Aorta (tissue), 5 donors: Measurements from ENCODE around the gene IRAK1. TPM values are rescaled to one million over a fixed set of nuclear protein-coding genes. Genes with fewer than 3 reads are reported as not detected.

Source experiments
- ATAC-seq: fragments of 200-7000 bp; cut with Tn5 transposase; one replicate; pipeline ENCODE4 v1.9.1; 2022; ENCODE audit warnings: moderate library complexity; ENCODE audit not compliant: low FRiP score
- DNase-seq, 2 donors: peaks; one replicate each; pipeline ENCODE4 v3.0.0-alpha.2; 2020
- H3K27ac ChIP-seq, 2 donors: one replicate each; pipeline ENCODE4 v1.5.1; 2013; ENCODE audit warnings: low read length in 2 of 2, mild to moderate bottlenecking in 2 of 2, moderate library complexity in 2 of 2, control low read depth in 1 of 2, inconsistent platforms in 1 of 2, low read depth in 1 of 2
- H3K27me3 ChIP-seq, 2 donors: one replicate each; pipeline ENCODE4 v1.6.1; 2013; ENCODE audit warnings: control low read depth in 1 of 2, low read length in 1 of 2, mild to moderate bottlenecking in 1 of 2, moderate library complexity in 1 of 2; ENCODE audit not compliant: insufficient read depth in 2 of 2, control insufficient read depth in 1 of 2
- H3K36me3 ChIP-seq, 2 donors: one replicate each; pipeline ENCODE4 v1.6.1; 2013; ENCODE audit warnings: control low read depth in 1 of 2, low read length in 1 of 2, mild to moderate bottlenecking in 1 of 2; ENCODE audit not compliant: insufficient read depth in 2 of 2, control insufficient read depth in 1 of 2
- H3K4me1 ChIP-seq, 2 donors: one replicate each; pipeline ENCODE4 v1.6.1; 2013; ENCODE audit warnings: low read length in 2 of 2, control low read depth in 1 of 2, mild to moderate bottlenecking in 1 of 2, moderate library complexity in 1 of 2; ENCODE audit not compliant: insufficient read depth in 2 of 2, control insufficient read depth in 1 of 2
- H3K4me3 ChIP-seq, 2 donors: one replicate each; pipeline ENCODE4 v1.5.1; 2013; ENCODE audit warnings: low read length in 2 of 2, control low read depth in 1 of 2, mild to moderate bottlenecking in 1 of 2
- H3K9me3 ChIP-seq: one replicate; pipeline ENCODE4 v1.6.1; 2013; ENCODE audit warnings: mild to moderate bottlenecking, low read length; ENCODE audit not compliant: control insufficient read depth
- WGBS, 2 donors: extraction: QIAGEN DNeasy Blood & Tissue Kit; methylation state at CpG; one replicate each; pipeline ENCODE4 v1.1.7; 2013; 5-methylcytosine and 5-hydroxymethylcytosine counted together
- intact Hi-C, 2 donors: fragments of 100-400 bp; cut with DNase I; formaldehyde crosslinking; loops; one replicate each; pipeline versions ENCODE4 v1.14.2 to v1.15.0; 2022
- polyA plus RNA-seq, 2 donors: library from polyadenylated mRNA; stranded (reverse); fragments of 200-250 nt; gene quantifications; one replicate each; pipeline ENCODE4 v1.2.3, GENCODE V29; 2013
- total RNA-seq, 2 donors: library from RNA; stranded (reverse); fragmentation: NEBNext Ultra II Directional; extraction: Animal tissue kit (Norgen Biotek cat#: 25700); gene quantifications; one replicate each; pipeline ENCODE4 v1.2.1, GENCODE V29; 2021
- donor health status: healthy with polysubstance abuse.
- donor health status: Bipolar disorder and iron deficiency.
- donor health status: DM: no; HTN: no; CAD: no.
- donor health status: DM: no; HTN: no; CAD: no.
- donor health status: DM: yes; HTN: yes; CAD: no.

IRAK1 gene
- total and polyA plus RNA-seq, 4 donors = 45.9 to 78.3 (median 61.4) TPM

DNA sequence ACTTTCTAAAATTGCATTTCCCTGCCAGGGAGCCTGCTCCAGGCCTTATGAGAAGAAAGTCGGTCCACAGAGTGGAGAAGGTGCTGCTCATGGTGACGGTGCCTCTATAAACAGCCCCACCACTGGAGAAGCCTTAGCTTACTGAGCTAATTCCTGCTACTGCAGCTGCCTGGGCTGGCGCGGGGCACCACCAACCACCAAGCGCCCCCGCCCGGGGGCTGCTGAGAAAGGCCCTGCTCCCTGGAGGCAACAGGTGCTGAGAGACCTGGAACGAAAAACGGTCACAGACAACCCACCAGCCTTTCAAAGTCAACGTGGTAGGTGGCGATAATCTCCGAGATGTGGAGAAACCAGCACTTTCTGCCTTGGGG, 51.0 kb downstream of the IRAK1 start:
- peaks cover 0 to 2% of the 10 kb centered on the region in 2 donors for H3K4me1 ChIP-seq
- intact Hi-C loops = no loop called here
- WGBS, 2 donors = 3 to 39% methylated on average over 12 of the region's 12 CpGs
- H3K9me3 ChIP-seq = no peaks in the 10 kb centered on the region
- DNase-seq (peak in 1 of 2 donors; percentile 57), ATAC-seq (no peak)
- no peaks in the 10 kb centered on the region for H3K36me3 ChIP-seq
- H3K27ac ChIP-seq = peak overlapping the region in 1 of 2 donors; percentile 59
- no peaks in the 10 kb centered on the region for H3K27me3 ChIP-seq
- H3K4me3 ChIP-seq = no peak overlapping the region

DNA sequence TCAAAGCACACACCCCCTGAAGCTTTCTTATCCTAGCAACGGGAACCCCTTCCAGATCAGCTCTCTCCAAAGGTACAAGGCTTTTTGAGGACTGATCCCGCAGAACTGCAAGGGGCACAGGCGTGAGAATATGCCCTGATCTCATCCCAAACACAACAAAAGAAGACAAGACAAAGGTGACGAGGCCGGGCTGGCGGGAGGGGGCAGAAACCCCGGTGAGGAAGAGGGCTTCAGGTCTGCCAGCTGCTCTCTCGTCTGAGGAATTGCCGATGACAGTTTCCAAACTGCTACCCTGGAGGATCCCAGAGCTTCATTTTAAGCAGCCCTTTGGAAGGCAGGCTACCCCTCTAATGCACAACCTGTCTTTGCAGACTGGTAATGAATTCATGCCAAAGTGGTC, 51.4 kb downstream of the IRAK1 start:
- Histone ChIP-seq H3K4me1 (no peaks in the 10 kb centered on the region), H3K27me3 (no peaks in the 10 kb centered on the region), H3K36me3 (no peaks in the 10 kb centered on the region), H3K27ac (no peak overlapping the region), H3K4me3 (no peak overlapping the region), H3K9me3 (no peaks in the 10 kb centered on the region)
- DNase-seq = no peak
- 31 to 63% methylated on average over 9 of the region's 9 CpGs for WGBS, 2 donors
- no peak for ATAC-seq
- intact Hi-C loops = no loop called here

GRCh38 chrX:153967536-153968224, 52.0 kb downstream of the IRAK1 start:
- H3K4me3 ChIP-seq = no peak overlapping the region
- no peaks in the 10 kb centered on the region for H3K36me3 ChIP-seq
- intact Hi-C loops = no loop called here
- DNase-seq (peak; percentile 48 to 64), ATAC-seq (no peak)
- no peaks in the 10 kb centered on the region for H3K27me3 ChIP-seq
- WGBS, 2 donors = 63 to 73% methylated on average over 16 of the region's 16 CpGs
- H3K27ac ChIP-seq = peak overlapping the region in 1 of 2 donors; percentile 26
- H3K9me3 ChIP-seq = no peaks in the 10 kb centered on the region
- H3K4me1 ChIP-seq = no peaks in the 10 kb centered on the region

GRCh38 chrX:153966841-153967535, 52.7 kb downstream of the IRAK1 start:
- Histone ChIP-seq H3K27me3 (no peaks in the 10 kb centered on the region), H3K4me1 (no peaks in the 10 kb centered on the region), H3K9me3 (no peaks in the 10 kb centered on the region), H3K36me3 (no peaks in the 10 kb centered on the region), H3K27ac (peak overlapping the region in 1 of 2 donors; percentile 26), H3K4me3 (no peak overlapping the region)
- 67 to 74% methylated on average over 14 of the region's 14 CpGs for WGBS, 2 donors
- DNase-seq = peak in 1 of 2 donors; percentile 44
- no peak for ATAC-seq
- intact Hi-C loops = no loop called here

- Histone ChIP-seq H3K4me1 (no peaks in the 10 kb centered on the region), H3K27me3 (no peaks in the 10 kb centered on the region), H3K36me3 (no peaks in the 10 kb centered on the region), H3K9me3 (no peaks in the 10 kb centered on the region), H3K4me3 (no peak overlapping the region), H3K27ac (no peak overlapping the region)
- ATAC-seq (no peak), DNase-seq (peak; percentile 53 to 77)
- intact Hi-C loops = no loop called here
- WGBS, 2 donors = 20 to 56% methylated on average over 15 of the region's 15 CpGs
These were observed 53.4 kb downstream of the IRAK1 start for GRCh38 chrX:153966283-153966688.

DNA sequence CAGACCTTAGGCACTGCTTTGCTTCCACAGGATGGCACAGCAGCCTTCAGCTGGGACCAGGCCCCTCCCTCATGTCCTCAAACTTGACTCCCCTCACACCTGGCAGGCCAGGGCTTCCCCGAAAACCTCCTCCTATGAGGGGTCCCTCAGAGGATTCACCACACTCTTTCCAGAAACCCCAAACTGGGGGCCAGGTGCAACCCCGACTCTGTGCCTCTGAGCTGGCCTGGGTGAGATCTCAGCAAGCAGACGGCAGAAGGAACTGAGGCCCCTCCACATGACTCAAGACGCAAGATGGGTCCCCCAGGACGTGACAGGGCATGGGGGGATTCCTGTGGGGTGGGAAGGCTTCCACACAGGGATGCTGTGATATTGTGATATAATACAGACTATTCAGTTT, 54.3 kb downstream of the IRAK1 start:
- WGBS, 2 donors = 82 to 86% methylated on average over 5 of the region's 5 CpGs
- no peaks in the 10 kb centered on the region for H3K27me3 ChIP-seq
- no peaks in the 10 kb centered on the region for H3K9me3 ChIP-seq
- intact Hi-C loops = no loop called here
- ATAC-seq = no peak
- no peaks in the 10 kb centered on the region for H3K4me1 ChIP-seq
- H3K36me3 ChIP-seq = no peaks in the 10 kb centered on the region
- peak in 1 of 2 donors; percentile 57 for DNase-seq
- no peak overlapping the region for H3K4me3 ChIP-seq
- H3K27ac ChIP-seq = no peak overlapping the region

DNA sequence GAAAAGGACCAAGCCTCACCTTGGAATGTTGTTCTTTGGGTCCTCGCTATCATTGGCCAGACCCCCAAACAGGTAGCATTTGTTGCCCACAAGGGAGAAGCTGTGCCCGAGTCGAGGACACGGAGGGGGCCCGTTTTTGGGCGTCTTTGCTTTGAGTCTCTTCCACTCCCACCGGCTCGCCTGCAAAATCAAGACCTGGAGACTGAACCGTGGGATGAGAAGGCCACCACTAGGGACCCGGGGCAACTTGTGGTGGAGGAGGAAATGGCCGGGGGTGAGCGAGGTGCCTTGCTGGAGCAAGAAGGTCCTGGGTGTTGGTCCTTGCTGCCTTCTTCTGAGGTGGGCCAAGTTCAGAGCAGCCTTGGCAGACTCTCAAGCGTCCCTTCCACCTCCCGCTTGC, 55.6 kb downstream of the IRAK1 start:
- DNase-seq = peak in 1 of 2 donors; percentile 64
- H3K36me3 ChIP-seq = no peaks in the 10 kb centered on the region
- H3K27me3 ChIP-seq = no peaks in the 10 kb centered on the region
- no peaks in the 10 kb centered on the region for H3K4me1 ChIP-seq
- intact Hi-C loops = no loop called here
- H3K27ac ChIP-seq = no peak overlapping the region
- H3K9me3 ChIP-seq = no peaks in the 10 kb centered on the region
- no peak overlapping the region for H3K4me3 ChIP-seq
- no peak for ATAC-seq
- 87 to 91% methylated on average over 14 of the region's 14 CpGs for WGBS, 2 donors

- Histone ChIP-seq H3K4me3 (no peak overlapping the region), H3K9me3 (no peaks in the 10 kb centered on the region), H3K27ac (no peak overlapping the region), H3K27me3 (no peaks in the 10 kb centered on the region), H3K4me1 (no peaks in the 10 kb centered on the region), H3K36me3 (peaks cover 0 to 2% of the 10 kb centered on the region in 2 donors)
- peak in 1 of 2 donors; percentile 67 for DNase-seq
- 82 to 85% methylated on average over 12 of the region's 12 CpGs for WGBS, 2 donors
- intact Hi-C loops = no loop called here
- no peak for ATAC-seq
These were observed 56.2 kb downstream of the IRAK1 start for GRCh38 chrX:153963546-153963945.

- DNase-seq (no peak), ATAC-seq (no peak)
- Histone ChIP-seq H3K4me3 (no peak overlapping the region), H3K36me3 (peaks cover 0 to 4% of the 10 kb centered on the region in 2 donors), H3K27me3 (no peaks in the 10 kb centered on the region), H3K9me3 (no peaks in the 10 kb centered on the region), H3K4me1 (no peaks in the 10 kb centered on the region), H3K27ac (no peak overlapping the region)
- intact Hi-C loops = no loop called here
- WGBS, 2 donors = 87 to 89% methylated on average over 11 of the region's 11 CpGs
These were observed 58.4 kb downstream of the IRAK1 start for GRCh38 chrX:153961292-153961691.
